Neural cell (in vitro differentiated cells): Measurements from ENCODE around the gene RAB3B.

Source experiments
- EP300 ChIP-seq: fragments of 450-650 bp; conservative IDR thresholded peaks from 2 replicates; pipeline ENCODE4 v1.6.1; 2014; ENCODE audit warnings: antibody characterized with exemption, mild to moderate bottlenecking, moderate library complexity; ENCODE audit not compliant: poor library complexity, severe bottlenecking
- EZH2 ChIP-seq: fragments of 200-600, 300-800 bp; shearing (Covaris generic), sonication (generic); IDR thresholded peaks from 2 replicates; pipeline ENCODE4 v1.6.1; 2014; ENCODE audit warnings: antibody characterized with exemption, low read length, borderline replicate concordance, mild to moderate bottlenecking; ENCODE audit not compliant: insufficient read depth, poor library complexity, severe bottlenecking
- MXI1 ChIP-seq: fragments of 450-650 bp; conservative IDR thresholded peaks from 2 replicates; pipeline ENCODE4 v1.6.1; 2014; ENCODE audit warnings: antibody characterized with exemption, mild to moderate bottlenecking; ENCODE audit not compliant: poor library complexity, severe bottlenecking
- POLR2AphosphoS5 ChIP-seq: IDR thresholded peaks from 2 replicates; pipeline ENCODE4 v1.6.1; 2012
- RAD21 ChIP-seq: fragments of 450-650 bp; conservative IDR thresholded peaks from 2 replicates; pipeline ENCODE4 v1.6.1; 2014; ENCODE audit warnings: antibody characterized with exemption, mild to moderate bottlenecking, moderate library complexity
- SMC3 ChIP-seq: fragments of 450-650 bp; conservative IDR thresholded peaks from 2 replicates; pipeline ENCODE4 v1.6.1; 2014; ENCODE audit warnings: antibody characterized with exemption, mild to moderate bottlenecking, moderate library complexity; ENCODE audit not compliant: poor library complexity
- TAF1 ChIP-seq: IDR thresholded peaks from 2 replicates; pipeline ENCODE4 v1.6.1; 2012; ENCODE audit warnings: low read depth
- TF ChIP-seq, protein P1 (sequence below): fragments of 450-650 bp; IDR thresholded peaks from 2 replicates; pipeline ENCODE4 v1.5.1; 2014; ENCODE audit warnings: antibody characterized with exemption, mild to moderate bottlenecking, moderate library complexity; ENCODE audit not compliant: poor library complexity, severe bottlenecking
- TF ChIP-seq, protein P2 (sequence below): IDR thresholded peaks from 2 replicates; pipeline ENCODE4 v1.6.1; 2012; ENCODE audit warnings: borderline replicate concordance

DNA sequence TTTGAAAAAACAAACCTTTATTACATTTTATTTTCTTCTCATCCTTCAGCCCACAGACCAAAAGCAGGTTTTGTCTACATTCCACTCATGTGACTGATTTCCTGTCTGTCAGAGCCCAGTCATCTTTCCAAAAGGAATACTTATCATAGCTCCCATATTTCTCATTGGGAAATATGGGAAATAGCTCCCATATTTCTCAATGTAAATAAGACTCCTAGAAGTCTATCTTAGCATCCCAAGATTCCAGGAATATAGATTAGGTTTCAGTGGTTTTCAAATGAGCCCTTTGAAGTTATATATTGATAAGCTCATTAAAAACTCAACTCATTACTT, 92.8 kb downstream of the RAB3B start:
- TF ChIP-seq, protein P1, sequence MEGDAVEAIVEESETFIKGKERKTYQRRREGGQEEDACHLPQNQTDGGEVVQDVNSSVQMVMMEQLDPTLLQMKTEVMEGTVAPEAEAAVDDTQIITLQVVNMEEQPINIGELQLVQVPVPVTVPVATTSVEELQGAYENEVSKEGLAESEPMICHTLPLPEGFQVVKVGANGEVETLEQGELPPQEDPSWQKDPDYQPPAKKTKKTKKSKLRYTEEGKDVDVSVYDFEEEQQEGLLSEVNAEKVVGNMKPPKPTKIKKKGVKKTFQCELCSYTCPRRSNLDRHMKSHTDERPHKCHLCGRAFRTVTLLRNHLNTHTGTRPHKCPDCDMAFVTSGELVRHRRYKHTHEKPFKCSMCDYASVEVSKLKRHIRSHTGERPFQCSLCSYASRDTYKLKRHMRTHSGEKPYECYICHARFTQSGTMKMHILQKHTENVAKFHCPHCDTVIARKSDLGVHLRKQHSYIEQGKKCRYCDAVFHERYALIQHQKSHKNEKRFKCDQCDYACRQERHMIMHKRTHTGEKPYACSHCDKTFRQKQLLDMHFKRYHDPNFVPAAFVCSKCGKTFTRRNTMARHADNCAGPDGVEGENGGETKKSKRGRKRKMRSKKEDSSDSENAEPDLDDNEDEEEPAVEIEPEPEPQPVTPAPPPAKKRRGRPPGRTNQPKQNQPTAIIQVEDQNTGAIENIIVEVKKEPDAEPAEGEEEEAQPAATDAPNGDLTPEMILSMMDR: no peak
- no peak for TF ChIP-seq RAD21
- no peak for TF ChIP-seq TAF1
- TF ChIP-seq EZH2: no peak
- TF ChIP-seq EP300: no peak
- TF ChIP-seq, protein P2, sequence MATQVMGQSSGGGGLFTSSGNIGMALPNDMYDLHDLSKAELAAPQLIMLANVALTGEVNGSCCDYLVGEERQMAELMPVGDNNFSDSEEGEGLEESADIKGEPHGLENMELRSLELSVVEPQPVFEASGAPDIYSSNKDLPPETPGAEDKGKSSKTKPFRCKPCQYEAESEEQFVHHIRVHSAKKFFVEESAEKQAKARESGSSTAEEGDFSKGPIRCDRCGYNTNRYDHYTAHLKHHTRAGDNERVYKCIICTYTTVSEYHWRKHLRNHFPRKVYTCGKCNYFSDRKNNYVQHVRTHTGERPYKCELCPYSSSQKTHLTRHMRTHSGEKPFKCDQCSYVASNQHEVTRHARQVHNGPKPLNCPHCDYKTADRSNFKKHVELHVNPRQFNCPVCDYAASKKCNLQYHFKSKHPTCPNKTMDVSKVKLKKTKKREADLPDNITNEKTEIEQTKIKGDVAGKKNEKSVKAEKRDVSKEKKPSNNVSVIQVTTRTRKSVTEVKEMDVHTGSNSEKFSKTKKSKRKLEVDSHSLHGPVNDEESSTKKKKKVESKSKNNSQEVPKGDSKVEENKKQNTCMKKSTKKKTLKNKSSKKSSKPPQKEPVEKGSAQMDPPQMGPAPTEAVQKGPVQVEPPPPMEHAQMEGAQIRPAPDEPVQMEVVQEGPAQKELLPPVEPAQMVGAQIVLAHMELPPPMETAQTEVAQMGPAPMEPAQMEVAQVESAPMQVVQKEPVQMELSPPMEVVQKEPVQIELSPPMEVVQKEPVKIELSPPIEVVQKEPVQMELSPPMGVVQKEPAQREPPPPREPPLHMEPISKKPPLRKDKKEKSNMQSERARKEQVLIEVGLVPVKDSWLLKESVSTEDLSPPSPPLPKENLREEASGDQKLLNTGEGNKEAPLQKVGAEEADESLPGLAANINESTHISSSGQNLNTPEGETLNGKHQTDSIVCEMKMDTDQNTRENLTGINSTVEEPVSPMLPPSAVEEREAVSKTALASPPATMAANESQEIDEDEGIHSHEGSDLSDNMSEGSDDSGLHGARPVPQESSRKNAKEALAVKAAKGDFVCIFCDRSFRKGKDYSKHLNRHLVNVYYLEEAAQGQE: no peak
- TF ChIP-seq SMC3: no peak
- TF ChIP-seq MXI1: no peak
- no peak for TF ChIP-seq POLR2AphosphoS5
